GM18507 (cell line): ENCODE measurements around the gene RHBDL3.
"Not testable (repeated sequence)": the region's sequence is repeated elsewhere in the genome, so short reads cannot be mapped to it uniquely, and the experiment has no call there.

Experiments used
- DNase-seq: peaks from one replicate; pipeline ENCODE4 v3.0.0; 2011; ENCODE audit warnings: low read depth; ENCODE audit not compliant: insufficient read length; ENCODE audit errors: extremely low spot score
- FAIRE-seq: peaks from 2 replicates; lab custom pipeline; 2011; peaks lifted over from hg19 to GRCh38; lab: Jason Lieb, UNC

Gene RHBDL3

GRCh38 chr17:32286518-32286900, 20.9 kb downstream of the RHBDL3 start:
- DNase-seq (no peak), FAIRE-seq (no peak)

GRCh38 chr17:32287804-32288511, 22.3 kb downstream of the RHBDL3 start:
- no peak for DNase-seq
- FAIRE-seq = no peak

GRCh38 chr17:32288615-32289014, 23.0 kb downstream of the RHBDL3 start:
- DNase-seq (no peak), FAIRE-seq (no peak)

- no peak for DNase-seq
- FAIRE-seq = no peak
These were observed 23.9 kb downstream of the RHBDL3 start for GRCh38 chr17:32289471-32290070.

- DNase-seq (no peak), FAIRE-seq (no peak)
These were observed 26.5 kb downstream of the RHBDL3 start for GRCh38 chr17:32292094-32292493.

GRCh38 chr17:32297424-32297823, 31.8 kb downstream of the RHBDL3 start:
- FAIRE-seq = no peak
- DNase-seq = no peak

- FAIRE-seq (no peak), DNase-seq (no peak)
These were observed 32.2 kb downstream of the RHBDL3 start for GRCh38 chr17:32297860-32298259.

GRCh38 chr17:32298298-32298697, 32.7 kb downstream of the RHBDL3 start:
- DNase-seq = no peak
- no peak for FAIRE-seq

GRCh38 chr17:32298721-32299579, 33.3 kb downstream of the RHBDL3 start:
- DNase-seq (no peak), FAIRE-seq (no peak)

GRCh38 chr17:32299580-32300164, 34.0 kb downstream of the RHBDL3 start:
- no peak for DNase-seq
- FAIRE-seq = no peak

GRCh38 chr17:32302037-32302436, 36.4 kb downstream of the RHBDL3 start:
- FAIRE-seq (no peak), DNase-seq (no peak)

- no peak for DNase-seq
- FAIRE-seq = no peak
These were observed 37.4 kb downstream of the RHBDL3 start for GRCh38 chr17:32302860-32303649.

- no peak for DNase-seq
- FAIRE-seq = no peak
These were observed 38.2 kb downstream of the RHBDL3 start for GRCh38 chr17:32303781-32304288.

GRCh38 chr17:32305049-32305448, 39.4 kb downstream of the RHBDL3 start:
- FAIRE-seq (no peak), DNase-seq (no peak)

GRCh38 chr17:32307658-32308057, 42.0 kb downstream of the RHBDL3 start:
- DNase-seq (no peak), FAIRE-seq (no peak)

GRCh38 chr17:32311028-32311536, 45.5 kb downstream of the RHBDL3 start:
- no peak for FAIRE-seq
- DNase-seq = no peak

GRCh38 chr17:32314636-32315035, 49.0 kb downstream of the RHBDL3 start:
- no peak for DNase-seq
- FAIRE-seq = no peak

GRCh38 chr17:32315171-32315570, 49.5 kb downstream of the RHBDL3 start:
- no peak for FAIRE-seq

GRCh38 chr17:32316653-32317052, 51.0 kb downstream of the RHBDL3 start:
- FAIRE-seq, DNase-seq: not testable (repeated sequence)

More at GRCh38 chr17:32315171-32315570, 49.5 kb downstream of the RHBDL3 start:
- no peak for DNase-seq
